GM23248 (cell line): ENCODE results near the gene MS4A6E. TPM values are rescaled to one million over a fixed set of nuclear protein-coding genes. Genes with fewer than 3 reads are reported as not detected.

Source experiments
- DNase-seq: peaks from one replicate; pipeline ENCODE4 v3.0.0-alpha.2; 2015
- H2AFZ ChIP-seq: fragments of 200-600 bp; sonication (generic); 2 replicates; pipeline ENCODE4 v1.6.1; 2016; ENCODE audit warnings: antibody characterized with exemption
- H3F3A ChIP-seq: fragments of 200-600 bp; sonication (generic); 2 replicates; pipeline ENCODE4 v1.6.1; 2016; ENCODE audit warnings: mild to moderate bottlenecking, antibody characterized with exemption, mixed run types; ENCODE audit not compliant: insufficient read depth
- H3K27ac ChIP-seq: fragments of 200-600 bp; sonication (generic); 2 replicates; pipeline ENCODE4 v1.5.1; 2016; ENCODE audit warnings: mild to moderate bottlenecking
- H3K27me3 ChIP-seq: fragments of 200-600 bp; sonication (generic); replicated peaks from 2 replicates; pipeline ENCODE4 v1.6.1; 2016; ENCODE audit warnings: mild to moderate bottlenecking; ENCODE audit not compliant: insufficient read depth
- H3K36me3 ChIP-seq: fragments of 200-600 bp; sonication (generic); 2 replicates; pipeline ENCODE4 v1.6.1; 2016; ENCODE audit warnings: low read depth, mild to moderate bottlenecking
- H3K4me1 ChIP-seq: fragments of 200-600 bp; sonication (generic); 2 replicates; pipeline ENCODE4 v1.6.1; 2016; ENCODE audit warnings: mild to moderate bottlenecking; ENCODE audit not compliant: insufficient read depth
- H3K4me2 ChIP-seq: fragments of 200-600 bp; sonication (generic); one replicate; pipeline ENCODE4 v1.6.1; 2016; ENCODE audit warnings: mild to moderate bottlenecking; ENCODE audit not compliant: unreplicated experiment
- H3K4me3 ChIP-seq: fragments of 200-600 bp; sonication (generic); 2 replicates; pipeline ENCODE4 v1.5.1; 2016; ENCODE audit warnings: mild to moderate bottlenecking
- H3K79me2 ChIP-seq: fragments of 200-600 bp; sonication (generic); 2 replicates; pipeline ENCODE4 v1.6.1; 2016; ENCODE audit warnings: mild to moderate bottlenecking; ENCODE audit not compliant: insufficient read depth
- H3K9ac ChIP-seq: fragments of 200-600 bp; sonication (generic); 2 replicates; pipeline ENCODE4 v1.6.1; 2016; ENCODE audit warnings: mild to moderate bottlenecking
- H3K9me2 ChIP-seq: fragments of 200-600 bp; sonication (generic); 2 replicates; pipeline ENCODE4 v1.6.1; 2016; ENCODE audit warnings: mixed run types, mild to moderate bottlenecking, moderate library complexity; ENCODE audit not compliant: insufficient read depth
- H3K9me3 ChIP-seq: fragments of 200-600 bp; sonication (generic); one replicate; pipeline ENCODE4 v1.6.1; 2017; ENCODE audit warnings: low read depth
- H4K20me1 ChIP-seq: fragments of 200-600 bp; sonication (generic); 2 replicates; pipeline ENCODE4 v1.6.0; 2016; ENCODE audit not compliant: insufficient read depth
- EZH2 ChIP-seq: fragments of 200-600 bp; sonication (generic); IDR thresholded peaks from 2 replicates; pipeline ENCODE4 v1.6.1; 2018; ENCODE audit warnings: antibody characterized with exemption, mild to moderate bottlenecking; ENCODE audit not compliant: insufficient read depth, poor library complexity, severe bottlenecking
- EZH2phosphoT487 ChIP-seq: fragments of 200-600 bp; sonication (generic); IDR thresholded peaks from 2 replicates; pipeline ENCODE4 v1.6.1; 2018; ENCODE audit warnings: antibody characterized with exemption, moderate library complexity, mild to moderate bottlenecking, low read depth; ENCODE audit not compliant: insufficient read depth
- WGBS, 2 experiments: methylation state at CpG; one replicate each; pipeline ENCODE4 v1.1.6; 2015 to 2017; ENCODE audit warnings: low lambda C conversion rate in 2 of 2, low coverage in 1 of 2; ENCODE audit errors: missing lambda C conversion rate in 2 of 2; 5-methylcytosine and 5-hydroxymethylcytosine counted together
- in situ Hi-C: fragments of 300-500 bp; cut with MboI; formaldehyde crosslinking; loops from 2 replicates; pipeline ENCODE4 v1.15.0; 2020
- polyA plus RNA-seq: library from polyadenylated mRNA; unstranded; fragments of >200 nt; fragmentation: Nextera tagmentation; extraction: Ambion mirVana; gene quantifications from 2 replicates; pipeline ENCODE4 v1.2.1, GENCODE V29; 2016
- total RNA-seq: library from RNA; depleted of rRNA; stranded (reverse); fragments of >200 nt; shearing (Covaris generic); gene quantifications from 2 replicates; pipeline ENCODE4 v1.2.3, GENCODE V29; 2014; rRNA removed

MS4A6E gene
- total and polyA plus RNA-seq, 2 experiments from 2014 or later: not detected

GRCh38 chr11:60378354-60378753 lies 51.3 kb downstream of the MS4A6E start, which contains the start of gene MS4A7:
Gene MS4A7, plus strand, starts transcription at chr11:60378532. Its CDS starts 4,610 bp downstream, at chr11:60383142.
- TF ChIP-seq EZH2phosphoT487: no peak
- no peak for TF ChIP-seq EZH2
- Histone ChIP-seq H3K4me1 (no peaks in the 10 kb centered on the region), H3K27me3 (no peaks in the 10 kb centered on the region), H3K9me2 (no peaks in the 10 kb centered on the region), H3K4me2 (no peak within 1 kb of the TSS), H3F3A (no peaks in the 10 kb centered on the region), H3K36me3 (no peaks in the 10 kb centered on the region), H4K20me1 (no peaks in the 10 kb centered on the region), H3K27ac (no peak within 1 kb of the TSS), H2AFZ (no peak within 1 kb of the TSS), H3K9ac (no peak within 1 kb of the TSS), H3K79me2 (no peaks in the 10 kb centered on the region), H3K4me3 (no peak within 1 kb of the TSS), H3K9me3 (no peaks in the 10 kb centered on the region)
- WGBS, 2 experiments: 21 to 25% methylated on average over 3 of the region's 3 CpGs
- in situ Hi-C loops: no loop called here
- DNase-seq: no peak

GRCh38 chr11:60389279-60389910 lies 62.3 kb downstream of the MS4A6E start:
- TF ChIP-seq EZH2: no peak
- 14 to 17% methylated on average over 5 of the region's 5 CpGs for WGBS, 2 experiments
- no peak overlapping the region for H3K4me3 ChIP-seq

GRCh38 chr11:60390419-60390818 lies 63.4 kb downstream of the MS4A6E start:
- Histone ChIP-seq H3K27me3 (no peaks in the 10 kb centered on the region), H3K36me3 (no peaks in the 10 kb centered on the region), H3K27ac (no peak overlapping the region), H3K9me2 (no peaks in the 10 kb centered on the region), H4K20me1 (no peaks in the 10 kb centered on the region), H3K9me3 (no peaks in the 10 kb centered on the region), H3K4me2 (no peak overlapping the region), H2AFZ (no peak overlapping the region), H3F3A (no peaks in the 10 kb centered on the region), H3K4me3 (no peak overlapping the region), H3K9ac (no peak overlapping the region), H3K4me1 (no peaks in the 10 kb centered on the region), H3K79me2 (no peaks in the 10 kb centered on the region)
- DNase-seq: no peak
- TF ChIP-seq EZH2phosphoT487: no peak
- no peak for TF ChIP-seq EZH2
- in situ Hi-C loops: no loop called here

More at GRCh38 chr11:60389279-60389910, 62.3 kb downstream of the MS4A6E start:
- Histone ChIP-seq H3K9me2 (no peaks in the 10 kb centered on the region), H3K9ac (no peak overlapping the region), H2AFZ (no peak overlapping the region), H3K27ac (no peak overlapping the region), H3F3A (no peaks in the 10 kb centered on the region), H4K20me1 (no peaks in the 10 kb centered on the region), H3K4me1 (no peaks in the 10 kb centered on the region), H3K9me3 (no peaks in the 10 kb centered on the region), H3K27me3 (no peaks in the 10 kb centered on the region), H3K79me2 (no peaks in the 10 kb centered on the region), H3K4me2 (no peak overlapping the region), H3K36me3 (no peaks in the 10 kb centered on the region)
- DNase-seq: no peak
- in situ Hi-C loops: no loop called here

Other genes with a start within 250 kb of the MS4A6E start
- not detected in 2 replicates for gene MS4A2, start 238.6 kb upstream of the MS4A6E start, total RNA-seq
- gene MS4A2, start 238.6 kb upstream of the MS4A6E start, polyA plus RNA-seq: not detected in 2 replicates
- gene MS4A6A, start 144.2 kb upstream of the MS4A6E start, total RNA-seq: not detected in 2 replicates
- not detected in 2 replicates for gene MS4A6A, start 144.2 kb upstream of the MS4A6E start, polyA plus RNA-seq
- gene MS4A4E, start 84.1 kb upstream of the MS4A6E start, total RNA-seq: not detected in 2 replicates
- not detected in 2 replicates for gene MS4A4E, start 84.1 kb upstream of the MS4A6E start, polyA plus RNA-seq
- not detected in 2 replicates for gene MS4A4A, start 46.6 kb upstream of the MS4A6E start, total RNA-seq
- not detected in 2 replicates for gene MS4A4A, start 46.6 kb upstream of the MS4A6E start, polyA plus RNA-seq
- gene MS4A7, start 51.3 kb downstream of the MS4A6E start, total RNA-seq: not detected in 2 replicates
- gene MS4A7, start 51.3 kb downstream of the MS4A6E start, polyA plus RNA-seq: not detected in 2 replicates
- gene MS4A14, start 69.2 kb downstream of the MS4A6E start, total RNA-seq: not detected in 2 replicates
- not detected in 2 replicates for gene MS4A14, start 69.2 kb downstream of the MS4A6E start, polyA plus RNA-seq
- gene MS4A5, start 102.3 kb downstream of the MS4A6E start, total RNA-seq: not detected in 2 replicates
- not detected in 2 replicates for gene MS4A5, start 102.3 kb downstream of the MS4A6E start, polyA plus RNA-seq
- not detected in 2 replicates for gene MS4A1, start 128.6 kb downstream of the MS4A6E start, total RNA-seq
- gene MS4A1, start 128.6 kb downstream of the MS4A6E start, polyA plus RNA-seq: 0.13 and 0.20 TPM in 2 replicates
- not detected in 2 replicates for gene MS4A12, start 165.5 kb downstream of the MS4A6E start, total RNA-seq
- gene MS4A12, start 165.5 kb downstream of the MS4A6E start, polyA plus RNA-seq: not detected in 2 replicates
- not detected in 2 replicates for gene MS4A13, start 188.1 kb downstream of the MS4A6E start, total RNA-seq
- not detected in 2 replicates for gene MS4A13, start 188.1 kb downstream of the MS4A6E start, polyA plus RNA-seq